MM.1S (cell line): Measurements from ENCODE around the gene KIF16B.

Experiments
- DNase-seq: peaks from one replicate; pipeline ENCODE4 v3.0.0-alpha.2; 2015
- H2AFZ ChIP-seq: fragments of 300-600 bp; sonication (generic); 2 replicates; pipeline ENCODE4 v1.6.0; 2016; ENCODE audit warnings: antibody characterized with exemption, low read length
- H3F3A ChIP-seq: fragments of 300-600 bp; sonication (generic); 2 replicates; pipeline ENCODE4 v1.6.1; 2016; ENCODE audit warnings: mild to moderate bottlenecking, antibody characterized with exemption, low read length, moderate library complexity, mixed read lengths; ENCODE audit not compliant: insufficient read depth
- H3K27ac ChIP-seq: fragments of 300-600 bp; sonication (generic); 2 replicates; pipeline ENCODE4 v1.5.1; 2016; ENCODE audit warnings: mild to moderate bottlenecking, low read length
- H3K27me3 ChIP-seq: fragments of 300-600 bp; sonication (generic); replicated peaks from 2 replicates; pipeline ENCODE4 v1.6.0; 2016; ENCODE audit warnings: low read length; ENCODE audit not compliant: insufficient read depth
- H3K36me3 ChIP-seq: fragments of 300-600 bp; sonication (generic); replicated peaks from 2 replicates; pipeline ENCODE4 v1.6.1; 2016; ENCODE audit warnings: mild to moderate bottlenecking, low read length, mixed read lengths; ENCODE audit not compliant: insufficient read depth
- H3K4me1 ChIP-seq: fragments of 300-600 bp; sonication (generic); 2 replicates; pipeline ENCODE4 v1.6.1; 2016; ENCODE audit warnings: low read length, mixed read lengths
- H3K4me2 ChIP-seq: fragments of 300-600 bp; sonication (generic); 2 replicates; pipeline ENCODE4 v1.6.0; 2016; ENCODE audit warnings: low read depth, low read length
- H3K4me3 ChIP-seq: fragments of 300-600 bp; sonication (generic); 2 replicates; pipeline ENCODE4 v1.5.1; 2016; ENCODE audit warnings: low read length, mixed read lengths
- H3K79me2 ChIP-seq: fragments of 300-600 bp; sonication (generic); 2 replicates; pipeline ENCODE4 v1.6.1; 2016; ENCODE audit warnings: mixed run types, low read length, mixed read lengths
- H3K9ac ChIP-seq: fragments of 300-600 bp; sonication (generic); 2 replicates; pipeline ENCODE4 v1.6.1; 2016; ENCODE audit warnings: low read length, mixed read lengths
- H3K9me2 ChIP-seq: fragments of 300-600 bp; sonication (generic); replicated peaks from 2 replicates; pipeline ENCODE4 v1.6.1; 2016; ENCODE audit warnings: mild to moderate bottlenecking, low read length, mixed read lengths; ENCODE audit not compliant: insufficient read depth
- H3K9me3 ChIP-seq: fragments of 300-600 bp; sonication (generic); replicated peaks from 2 replicates; pipeline ENCODE4 v1.6.1; 2016; ENCODE audit warnings: mild to moderate bottlenecking, low read length, mixed read lengths; ENCODE audit not compliant: insufficient read depth
- H4K20me1 ChIP-seq: fragments of 300-600 bp; sonication (generic); 2 replicates; pipeline ENCODE4 v1.6.1; 2016; ENCODE audit warnings: mild to moderate bottlenecking, low read length, moderate library complexity, mixed read lengths; ENCODE audit not compliant: insufficient read depth
- CTCF ChIP-seq: fragments of 300-600 bp; sonication (generic); IDR thresholded peaks from 2 replicates; pipeline ENCODE4 v1.5.1; 2016; ENCODE audit warnings: antibody characterized with exemption, low read length, mixed read lengths
- EZH2 ChIP-seq: fragments of 300-600 bp; sonication (generic); optimal IDR thresholded peaks from 2 replicates; pipeline ENCODE3; 2017; ENCODE audit warnings: low read depth, mild to moderate bottlenecking, antibody characterized with exemption, low read length, mixed read lengths
- EZH2phosphoT487 ChIP-seq: fragments of 300-600 bp; sonication (generic); IDR thresholded peaks from 2 replicates; pipeline ENCODE4 v1.6.1; 2018; ENCODE audit warnings: antibody characterized with exemption, low read length

KIF16B gene

GRCh38 chr20:16533502-16533901, 39.7 kb downstream of the KIF16B start:
- H3K4me1 ChIP-seq = no peaks in the 10 kb centered on the region
- H3K36me3 ChIP-seq = no peaks in the 10 kb centered on the region
- no peak overlapping the region for H3K27ac ChIP-seq
- H3K4me3 ChIP-seq = no peak overlapping the region
- H3F3A ChIP-seq = no peaks in the 10 kb centered on the region
- H3K27me3 ChIP-seq = no peaks in the 10 kb centered on the region
- no peak for DNase-seq
- H4K20me1 ChIP-seq = no peaks in the 10 kb centered on the region
- H2AFZ ChIP-seq = no peak overlapping the region
- no peaks in the 10 kb centered on the region for H3K9me3 ChIP-seq
- H3K4me2 ChIP-seq = no peak overlapping the region
- no peaks in the 10 kb centered on the region for H3K79me2 ChIP-seq
- no peaks in the 10 kb centered on the region for H3K9me2 ChIP-seq
- no peak overlapping the region for H3K9ac ChIP-seq
- TF ChIP-seq CTCF (no peak), EZH2phosphoT487 (no peak), EZH2 (no peak)

- no peak overlapping the region for H2AFZ ChIP-seq
- no peaks in the 10 kb centered on the region for H3K9me3 ChIP-seq
- no peak overlapping the region for H3K27ac ChIP-seq
- H3K79me2 ChIP-seq = no peaks in the 10 kb centered on the region
- H3K4me2 ChIP-seq = no peak overlapping the region
- no peak for TF ChIP-seq EZH2
- TF ChIP-seq EZH2phosphoT487 = no peak
- TF ChIP-seq CTCF = no peak
- no peak for DNase-seq
- no peaks in the 10 kb centered on the region for H3K36me3 ChIP-seq
- no peaks in the 10 kb centered on the region for H3F3A ChIP-seq
- no peaks in the 10 kb centered on the region for H4K20me1 ChIP-seq
- no peaks in the 10 kb centered on the region for H3K9me2 ChIP-seq
- no peak overlapping the region for H3K4me3 ChIP-seq
- H3K4me1 ChIP-seq = no peaks in the 10 kb centered on the region
- no peaks in the 10 kb centered on the region for H3K27me3 ChIP-seq
- H3K9ac ChIP-seq = no peak overlapping the region
These were observed 41.8 kb downstream of the KIF16B start for GRCh38 chr20:16531485-16531884.

- H3K36me3 ChIP-seq = no peaks in the 10 kb centered on the region
These were observed 43.0 kb downstream of the KIF16B start for GRCh38 chr20:16530201-16530681.

More at GRCh38 chr20:16530201-16530681, 43.0 kb downstream of the KIF16B start:
- no peak for DNase-seq
- H3K27me3 ChIP-seq = no peaks in the 10 kb centered on the region
- no peaks in the 10 kb centered on the region for H3K9me2 ChIP-seq
- TF ChIP-seq CTCF (no peak), EZH2phosphoT487 (no peak), EZH2 (no peak)
- no peak overlapping the region for H3K4me2 ChIP-seq
- no peaks in the 10 kb centered on the region for H3K79me2 ChIP-seq
- H3K9ac ChIP-seq = no peak overlapping the region
- no peaks in the 10 kb centered on the region for H3F3A ChIP-seq
- H2AFZ ChIP-seq = no peak overlapping the region
- no peaks in the 10 kb centered on the region for H3K9me3 ChIP-seq
- no peaks in the 10 kb centered on the region for H4K20me1 ChIP-seq
- H3K4me1 ChIP-seq = no peaks in the 10 kb centered on the region
- no peak overlapping the region for H3K27ac ChIP-seq
- H3K4me3 ChIP-seq = no peak overlapping the region
